Neural cell (in vitro differentiated cells): ENCODE data around the gene MYO7A.

Source experiments
- EP300 ChIP-seq: fragments of 450-650 bp; conservative IDR thresholded peaks from 2 replicates; pipeline ENCODE4 v1.6.1; 2014; ENCODE audit warnings: antibody characterized with exemption, mild to moderate bottlenecking, moderate library complexity; ENCODE audit not compliant: poor library complexity, severe bottlenecking
- EZH2 ChIP-seq: fragments of 200-600, 300-800 bp; shearing (Covaris generic), sonication (generic); IDR thresholded peaks from 2 replicates; pipeline ENCODE4 v1.6.1; 2014; ENCODE audit warnings: antibody characterized with exemption, low read length, borderline replicate concordance, mild to moderate bottlenecking; ENCODE audit not compliant: insufficient read depth, poor library complexity, severe bottlenecking
- TAF1 ChIP-seq: IDR thresholded peaks from 2 replicates; pipeline ENCODE4 v1.6.1; 2012; ENCODE audit warnings: low read depth
- TF ChIP-seq, protein P1 (sequence below): fragments of 450-650 bp; IDR thresholded peaks from 2 replicates; pipeline ENCODE4 v1.5.1; 2014; ENCODE audit warnings: antibody characterized with exemption, mild to moderate bottlenecking, moderate library complexity; ENCODE audit not compliant: poor library complexity, severe bottlenecking

DNA sequence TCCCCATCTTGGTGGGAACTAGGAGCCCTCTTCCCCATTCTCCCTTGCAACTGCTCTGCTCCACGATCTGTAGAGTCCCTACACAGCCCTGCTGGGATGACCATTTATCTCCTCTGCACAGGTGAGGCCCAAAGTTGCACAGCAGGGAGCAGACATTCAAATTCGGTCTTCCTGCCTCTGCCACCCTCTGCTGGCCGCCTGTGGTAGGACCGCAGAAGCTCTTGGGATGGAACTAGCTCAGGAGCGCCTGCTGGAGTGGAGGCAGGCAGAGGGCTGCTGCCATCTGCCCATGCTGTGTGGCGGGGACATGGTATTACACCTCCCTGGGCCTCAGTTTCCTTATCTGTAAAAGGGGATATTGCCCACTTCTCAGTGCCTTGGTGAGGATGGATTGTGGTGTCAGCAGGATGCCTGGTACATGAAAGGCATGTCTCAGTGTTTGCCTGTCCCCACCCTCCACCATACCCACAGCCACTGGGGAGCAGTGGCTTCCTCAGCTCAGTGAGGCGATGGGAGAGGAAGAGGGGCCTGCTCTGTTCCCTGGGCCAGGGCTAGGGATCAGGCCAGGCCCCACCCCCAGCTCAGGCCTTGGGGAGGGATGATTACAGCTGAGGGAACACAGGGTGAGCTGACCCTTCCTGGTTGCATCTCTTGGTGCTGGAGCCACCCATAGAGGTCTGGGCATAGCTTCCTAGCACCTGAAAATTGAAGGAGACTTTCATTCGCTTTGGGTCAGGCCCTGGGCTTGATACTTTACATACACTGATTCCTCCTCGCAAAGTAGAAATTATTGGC is 36.7 kb upstream of the MYO7A start:
- TF ChIP-seq, protein P1, sequence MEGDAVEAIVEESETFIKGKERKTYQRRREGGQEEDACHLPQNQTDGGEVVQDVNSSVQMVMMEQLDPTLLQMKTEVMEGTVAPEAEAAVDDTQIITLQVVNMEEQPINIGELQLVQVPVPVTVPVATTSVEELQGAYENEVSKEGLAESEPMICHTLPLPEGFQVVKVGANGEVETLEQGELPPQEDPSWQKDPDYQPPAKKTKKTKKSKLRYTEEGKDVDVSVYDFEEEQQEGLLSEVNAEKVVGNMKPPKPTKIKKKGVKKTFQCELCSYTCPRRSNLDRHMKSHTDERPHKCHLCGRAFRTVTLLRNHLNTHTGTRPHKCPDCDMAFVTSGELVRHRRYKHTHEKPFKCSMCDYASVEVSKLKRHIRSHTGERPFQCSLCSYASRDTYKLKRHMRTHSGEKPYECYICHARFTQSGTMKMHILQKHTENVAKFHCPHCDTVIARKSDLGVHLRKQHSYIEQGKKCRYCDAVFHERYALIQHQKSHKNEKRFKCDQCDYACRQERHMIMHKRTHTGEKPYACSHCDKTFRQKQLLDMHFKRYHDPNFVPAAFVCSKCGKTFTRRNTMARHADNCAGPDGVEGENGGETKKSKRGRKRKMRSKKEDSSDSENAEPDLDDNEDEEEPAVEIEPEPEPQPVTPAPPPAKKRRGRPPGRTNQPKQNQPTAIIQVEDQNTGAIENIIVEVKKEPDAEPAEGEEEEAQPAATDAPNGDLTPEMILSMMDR, result peak; percentile 81
- no peak for TF ChIP-seq EP300
- no peak for TF ChIP-seq EZH2
- no peak for TF ChIP-seq TAF1
